DMS79 treated with DMSO at 0.1 percent for 48 hours (cell line): ENCODE measurements around the gene CARNS1.
"Not testable (repeated sequence)": the region's sequence is repeated elsewhere in the genome, so short reads cannot be mapped to it uniquely, and the experiment has no call there.

ENCODE experiments used
- DNase-seq: peaks from one replicate; lab custom pipeline; 2025; lab: John Stamatoyannopoulos, UW

CARNS1 gene

DNA sequence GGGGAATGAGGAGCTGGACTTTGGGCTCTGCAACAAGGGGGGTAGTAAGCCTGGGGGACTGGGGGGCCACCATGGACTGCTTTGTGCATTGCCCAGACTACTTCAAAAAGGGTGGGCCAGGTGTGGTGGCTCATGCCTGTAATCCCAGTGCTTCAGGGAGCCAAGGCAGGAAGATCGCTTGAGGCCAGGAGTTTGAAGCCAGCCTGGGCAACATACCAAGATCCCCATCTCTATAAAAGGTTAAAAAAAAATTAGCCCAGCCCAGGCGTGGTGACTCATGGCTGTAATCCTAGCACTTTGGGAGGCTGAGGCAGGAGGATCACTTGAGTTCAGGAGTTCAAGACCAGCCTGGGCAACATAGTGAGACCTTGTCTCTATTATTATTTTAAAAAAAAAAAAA lies 50.1 kb downstream of the CARNS1 start:
- DNase-seq: not testable (repeated sequence)

DNA sequence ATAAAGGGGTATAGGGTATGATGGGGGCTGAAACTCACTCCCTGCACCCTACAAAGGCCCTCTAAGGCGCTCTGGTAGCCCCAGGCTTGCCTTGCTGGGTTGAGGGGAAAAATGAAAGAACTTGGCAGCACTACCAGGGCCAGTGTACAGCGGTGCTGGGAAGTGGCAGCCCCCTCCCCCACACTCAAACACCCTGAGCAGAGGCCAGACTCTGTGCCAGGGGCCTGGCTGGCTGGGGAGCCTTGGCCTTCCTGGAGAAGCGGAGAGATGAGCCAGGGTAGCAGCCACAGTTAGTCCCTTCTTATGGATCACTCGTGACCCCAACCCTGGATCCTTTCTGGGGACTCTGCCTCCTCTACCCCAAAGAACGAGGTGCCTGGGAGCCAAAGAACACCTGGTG lies 50.9 kb downstream of the CARNS1 start:
- DNase-seq: no peak

DNA sequence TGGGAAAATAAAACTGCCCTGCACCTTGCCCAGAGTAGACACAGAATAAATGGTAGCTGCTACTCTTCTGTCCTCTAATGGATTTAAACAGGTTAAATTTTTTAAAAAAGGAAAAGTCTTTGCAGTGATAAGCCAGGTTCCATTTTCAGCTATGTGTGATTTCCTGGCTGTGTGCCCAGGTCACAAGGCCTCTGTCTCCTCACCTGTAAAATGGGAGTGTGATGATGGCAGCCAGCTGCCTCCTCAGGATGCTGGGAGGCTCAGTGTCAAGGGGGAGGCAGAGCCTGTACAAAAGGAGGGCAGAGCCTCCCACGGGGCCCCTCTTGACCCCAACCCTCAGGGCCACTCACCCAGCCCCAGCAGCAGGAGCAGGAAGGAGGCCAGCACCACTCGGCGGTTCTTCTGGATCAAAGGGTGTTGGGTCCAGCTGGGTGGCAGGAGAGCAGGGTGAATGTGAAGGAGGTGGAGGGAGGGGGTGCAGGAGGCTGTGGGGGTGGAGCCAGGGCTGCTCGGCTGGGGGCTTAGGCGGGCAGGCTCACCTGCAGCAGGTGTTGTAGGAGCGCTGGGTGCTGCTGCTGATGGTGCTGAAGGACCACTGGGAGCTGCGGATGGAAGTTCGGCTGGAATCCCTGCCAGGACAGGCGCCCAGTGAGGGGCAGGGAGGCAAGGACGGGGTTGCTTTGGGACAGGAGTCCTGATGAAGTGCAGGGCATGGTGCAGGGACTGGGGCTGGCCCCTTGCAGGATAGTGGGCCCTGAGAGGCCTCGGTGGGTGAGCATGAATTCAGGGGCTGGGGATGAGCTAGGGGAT lies 51.7 kb downstream of the CARNS1 start:
- no peak for DNase-seq

DNA sequence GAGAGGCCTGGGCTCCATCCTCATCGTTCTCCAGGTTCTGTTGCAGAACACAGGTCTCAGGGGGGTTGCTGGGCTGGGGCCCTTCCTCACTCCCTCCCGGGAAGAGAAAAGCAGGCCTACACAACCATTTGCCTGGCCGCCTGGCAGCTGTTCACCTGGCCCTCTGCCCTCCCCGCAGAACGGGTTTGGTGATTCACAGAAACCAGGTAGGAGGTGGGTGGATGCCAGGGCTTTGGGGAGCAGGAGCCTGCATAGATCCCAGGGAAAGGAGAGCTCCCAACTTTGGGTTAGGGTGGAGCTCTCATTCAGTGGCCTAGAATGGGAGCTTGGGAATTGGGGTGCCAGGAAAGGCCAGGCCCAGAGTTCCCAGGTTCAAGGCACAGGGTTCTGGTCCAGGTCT lies 52.6 kb downstream of the CARNS1 start:
- DNase-seq: peak; percentile 37

DNA sequence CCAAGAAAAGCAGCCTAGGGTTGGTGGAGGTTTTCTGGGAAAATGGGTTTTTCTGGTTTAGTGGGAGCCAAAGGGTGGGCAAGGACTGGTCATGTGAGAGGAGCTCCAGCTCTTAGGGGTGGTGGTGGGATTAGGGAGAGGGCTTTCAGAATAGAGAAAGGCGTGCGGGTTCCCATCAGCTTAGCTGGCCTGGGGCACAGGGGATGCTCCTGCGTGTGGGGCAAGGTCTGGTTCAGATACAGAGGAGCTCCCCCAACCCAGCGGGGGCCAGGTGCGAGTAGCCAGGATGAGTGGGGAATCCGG lies 52.9 kb downstream of the CARNS1 start:
- no peak for DNase-seq

DNA sequence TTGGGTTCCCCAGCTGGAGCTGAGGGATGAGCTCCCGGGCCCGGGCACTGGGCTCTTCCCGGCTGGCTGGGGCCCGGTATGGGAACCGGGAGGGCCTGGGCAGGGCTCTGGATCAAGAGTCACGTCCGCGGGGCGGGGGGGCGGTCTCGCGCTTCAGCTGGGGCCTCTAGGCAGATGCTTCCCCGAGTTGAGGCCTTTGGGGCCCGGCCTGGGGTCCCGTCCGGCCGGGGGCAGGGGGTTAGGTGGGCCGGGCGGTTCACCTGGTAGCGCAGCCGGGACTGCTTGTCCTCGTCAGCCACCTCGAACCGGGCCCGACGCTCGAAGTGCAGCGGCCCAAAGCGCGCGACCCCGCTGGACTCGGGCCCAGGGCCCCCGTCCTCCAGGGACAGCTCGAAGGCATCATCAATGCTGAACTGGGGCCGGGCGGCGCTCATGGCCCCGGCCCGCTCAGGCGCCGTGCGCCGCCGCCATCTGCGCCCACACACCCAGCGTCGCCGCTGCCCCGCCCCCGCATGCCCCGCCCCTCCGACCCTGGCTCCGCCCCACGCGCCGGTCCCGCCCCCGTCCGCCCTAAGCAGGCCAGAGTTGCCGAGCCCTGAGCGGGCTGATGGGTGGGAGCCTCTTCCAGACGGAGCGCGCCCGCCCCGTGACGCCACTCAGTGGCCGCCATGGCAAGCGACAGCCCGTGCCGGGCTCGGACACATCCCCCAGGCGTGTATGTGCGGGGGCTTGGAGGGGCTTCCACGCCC lies 53.5 kb downstream of the CARNS1 start, which contains the start of gene TMEM134:
TSS of gene TMEM134 (minus strand) at position 493 of the 749 bp plus-strand sequence. CDS start at position 434, 59 bp downstream.
- DNase-seq: peak; percentile 79

DNA sequence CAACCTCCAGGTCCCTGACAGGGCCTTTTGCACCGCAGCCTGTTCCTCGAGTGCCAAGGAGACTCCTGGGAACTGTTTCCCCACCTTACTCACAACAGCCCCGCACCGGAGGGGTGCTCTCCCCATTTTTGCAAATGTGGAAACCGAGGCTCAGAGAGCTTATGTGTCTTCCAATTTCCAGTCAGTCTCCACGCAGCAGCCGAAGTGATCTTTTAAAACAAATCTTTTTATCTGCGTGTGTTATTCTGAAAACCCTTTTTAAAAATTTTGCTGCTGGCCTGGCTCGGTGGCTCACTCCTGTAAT lies 54.0 kb downstream of the CARNS1 start:
- DNase-seq: no peak

DNA sequence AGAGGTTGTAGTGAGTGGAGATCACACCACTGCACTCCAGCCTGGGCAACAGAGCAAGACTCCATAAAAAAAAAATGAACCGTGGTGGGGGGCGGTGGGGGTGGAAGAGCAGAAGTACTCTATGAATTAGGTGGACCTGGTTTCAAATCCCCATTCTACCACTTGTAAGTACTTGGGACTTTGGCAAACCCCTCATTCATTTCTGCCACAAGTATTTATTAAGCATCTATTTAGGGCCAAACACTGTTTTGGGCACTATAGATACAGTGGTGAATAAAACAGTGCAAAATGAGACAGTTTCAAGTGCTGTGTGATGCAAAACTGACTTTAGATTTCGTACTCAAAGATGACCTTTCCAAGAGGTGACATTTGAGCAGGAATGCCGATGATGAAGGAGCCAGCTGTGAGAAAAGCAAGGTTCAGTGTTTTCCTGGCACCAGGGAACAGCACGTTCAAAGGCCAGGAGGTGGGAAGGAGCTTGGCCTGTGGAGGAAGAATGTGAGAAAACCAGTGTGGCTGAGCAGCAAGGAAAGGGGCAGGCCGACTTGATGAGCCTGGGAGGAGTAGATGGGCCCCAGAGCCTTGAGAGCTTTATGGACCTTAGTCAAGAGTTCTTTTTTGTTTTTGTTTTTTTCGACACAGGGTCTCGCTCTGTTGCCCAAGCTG lies 55.0 kb downstream of the CARNS1 start:
- DNase-seq: no peak

DNA sequence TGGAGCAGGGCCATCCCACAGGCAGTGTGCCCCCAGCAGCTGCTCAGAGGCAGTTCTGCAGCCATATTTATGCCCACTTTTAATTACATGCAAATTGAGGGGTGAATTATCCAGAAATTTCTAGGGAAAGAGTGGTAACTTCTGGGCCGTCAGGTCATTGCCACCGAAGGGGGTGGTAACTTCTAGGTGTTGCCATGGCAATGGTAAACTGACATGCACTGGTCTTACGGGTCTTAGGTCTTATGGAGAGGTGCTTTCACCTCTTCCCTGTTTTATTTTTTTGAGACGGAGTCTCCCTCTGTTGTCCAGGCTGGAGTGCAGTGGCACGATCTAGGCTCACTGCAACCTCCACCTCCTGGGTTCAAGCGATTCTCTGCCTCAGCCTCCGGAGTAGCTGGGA lies 57.4 kb downstream of the CARNS1 start:
- no peak for DNase-seq
